GM13977 (cell line): ENCODE data around the gene DAD1.

Source experiments
- DNase-seq: peaks from one replicate; pipeline ENCODE4 v3.0.0; 2012; ENCODE audit warnings: low spot score
- CTCF ChIP-seq: IDR thresholded peaks from 2 replicates; pipeline ENCODE4 v1.5.1; 2012; ENCODE audit warnings: mild to moderate bottlenecking, control low read depth; ENCODE audit not compliant: insufficient read depth; ENCODE audit errors: extremely low read depth, missing control alignments
- in situ Hi-C: fragments of 300-500 bp; cut with MboI; formaldehyde crosslinking; loops from one replicate; pipeline ENCODE4 v1.12.0; 2022; ENCODE audit warnings: low sequenced_read_pairs, low pct_unique_long_range_greater_than_20kb, mixed read lengths, inconsistent platforms; ENCODE audit not compliant: unreplicated experiment

Gene DAD1

GRCh38 chr14:22540811-22541360 is 48.1 kb downstream of the DAD1 start:
- in situ Hi-C loops = no loop called here
- TF ChIP-seq CTCF = no peak
- no peak for DNase-seq

DNA sequence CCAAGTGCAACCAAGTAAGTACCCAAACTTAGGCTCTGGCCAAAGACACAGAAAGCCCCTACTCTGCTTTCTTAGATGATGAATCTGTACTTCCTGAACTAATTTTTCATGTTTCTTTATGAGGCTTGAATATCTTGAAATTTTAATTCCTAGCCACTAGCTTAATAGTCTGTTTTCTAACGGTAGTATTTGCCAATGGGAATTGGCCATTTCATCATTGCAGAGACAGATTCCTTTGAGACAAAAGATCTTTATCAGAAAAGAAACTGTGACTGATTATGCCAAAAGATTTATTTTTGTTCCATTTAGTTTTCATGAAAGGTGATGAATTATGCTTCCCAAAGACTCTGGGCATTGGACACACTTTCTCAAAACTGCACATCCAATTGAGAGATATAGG is 48.7 kb downstream of the DAD1 start:
- in situ Hi-C loops = no loop called here
- no peak for DNase-seq
- TF ChIP-seq CTCF = no peak

- no peak for DNase-seq
- TF ChIP-seq CTCF = no peak
- in situ Hi-C loops = no loop called here
Measured at GRCh38 chr14:22539831-22540230, 49.2 kb downstream of the DAD1 start.

DNA sequence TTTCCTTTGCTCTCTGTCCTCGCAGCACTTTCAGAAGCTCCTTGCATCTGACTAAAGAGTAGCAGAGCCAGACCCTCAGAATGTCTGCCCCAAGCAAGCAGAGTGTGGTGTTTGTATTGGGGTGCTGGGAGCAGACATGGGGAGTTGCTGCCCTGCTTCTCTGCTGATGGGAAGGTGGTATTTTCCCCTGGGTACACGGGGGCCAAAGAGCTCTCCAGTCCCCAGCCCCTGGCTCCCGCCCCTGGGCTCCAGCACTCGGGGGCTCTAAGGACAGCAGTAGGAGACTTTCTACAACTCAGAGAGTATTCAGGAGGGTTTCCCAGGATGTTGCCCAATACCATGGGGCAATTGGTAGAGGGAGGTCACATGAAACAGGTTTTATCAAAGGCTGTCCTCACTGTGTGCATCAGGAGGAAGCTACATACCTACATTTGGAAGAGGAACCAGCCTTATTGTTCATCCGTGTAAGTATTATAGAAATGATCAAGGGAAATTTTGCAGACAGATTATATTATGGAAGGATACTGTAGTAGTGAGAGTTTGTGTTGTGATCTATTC is 50.3 kb downstream of the DAD1 start:
- in situ Hi-C loops = no loop called here
- DNase-seq = no peak
- no peak for TF ChIP-seq CTCF

GRCh38 chr14:22537436-22538310 is 51.4 kb downstream of the DAD1 start:
- TF ChIP-seq CTCF = no peak
- in situ Hi-C loops = no loop called here
- no peak for DNase-seq

- TF ChIP-seq CTCF = no peak
- DNase-seq = peak; percentile 75
- in situ Hi-C loops = no loop called here
Measured at GRCh38 chr14:22536853-22537338, 52.1 kb downstream of the DAD1 start.
